ENCODE measurements around the gene KSR1.
"Not testable (repeated sequence)": the region's sequence is repeated elsewhere in the genome, so short reads cannot be mapped to it uniquely, and the experiment has no call there.

Gene KSR1

DNA sequence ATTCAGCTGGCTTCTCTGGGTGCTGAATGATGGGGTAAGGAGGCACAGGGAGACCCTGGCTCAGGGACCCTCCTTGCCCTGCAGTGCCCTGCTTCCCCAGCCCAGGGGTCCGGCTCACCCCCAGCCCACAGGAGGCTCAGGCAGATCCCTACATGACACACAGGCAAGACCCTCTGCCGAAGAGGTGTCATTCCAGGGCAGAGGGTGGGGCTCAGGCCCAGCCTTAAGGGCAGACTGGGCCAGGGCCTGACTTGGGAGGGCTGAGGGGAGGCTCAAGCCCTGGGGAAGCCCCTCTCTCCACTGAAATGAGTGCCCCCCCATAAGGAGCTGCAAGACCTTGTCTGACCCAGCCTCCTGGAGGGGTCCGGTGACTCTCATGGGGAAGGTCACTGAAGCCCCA, 30.3 kb upstream of the KSR1 start:
- no peak for DNase-seq (ENCODE audit: insufficient read length, low spot score)
- no peak for FAIRE-seq

GRCh38 chr17:27426471-27426870, 29.8 kb upstream of the KSR1 start:
- not testable (repeated sequence) for DNase-seq (ENCODE audit: insufficient read length, low spot score); FAIRE-seq

DNA sequence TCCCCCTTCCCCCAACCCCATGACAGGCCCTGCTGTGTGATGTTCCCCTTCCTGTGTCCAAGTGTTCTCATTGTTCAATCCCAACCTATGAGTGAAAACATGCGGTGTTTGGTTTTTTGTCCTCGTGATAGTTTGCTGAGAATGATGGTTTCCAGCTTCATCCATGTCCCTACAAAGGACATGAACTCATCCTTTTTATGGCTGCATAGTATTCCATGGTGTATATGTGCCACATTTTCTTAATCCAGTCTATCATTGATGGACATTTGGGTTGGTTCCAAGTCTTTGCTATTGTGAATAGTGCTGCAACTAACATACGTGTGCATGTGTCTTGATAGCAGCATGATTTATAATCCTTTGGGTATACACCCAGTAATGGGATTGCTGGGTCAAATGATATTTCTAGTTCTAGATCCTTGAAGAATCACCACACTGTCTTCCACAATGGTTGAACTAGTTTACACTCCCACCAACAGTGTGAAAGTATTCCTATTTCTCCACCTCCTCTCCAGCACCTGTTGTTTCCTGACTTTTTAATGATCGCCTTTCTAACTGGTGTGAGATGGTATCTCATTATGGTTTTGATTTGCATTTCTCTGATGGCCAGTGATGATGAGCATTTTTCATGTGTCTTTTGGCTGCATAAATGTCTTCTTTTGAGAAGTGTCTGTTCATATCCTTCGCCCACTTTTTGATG, 28.9 kb upstream of the KSR1 start:
- not testable (repeated sequence) for DNase-seq (ENCODE audit: insufficient read length, low spot score); FAIRE-seq

DNA sequence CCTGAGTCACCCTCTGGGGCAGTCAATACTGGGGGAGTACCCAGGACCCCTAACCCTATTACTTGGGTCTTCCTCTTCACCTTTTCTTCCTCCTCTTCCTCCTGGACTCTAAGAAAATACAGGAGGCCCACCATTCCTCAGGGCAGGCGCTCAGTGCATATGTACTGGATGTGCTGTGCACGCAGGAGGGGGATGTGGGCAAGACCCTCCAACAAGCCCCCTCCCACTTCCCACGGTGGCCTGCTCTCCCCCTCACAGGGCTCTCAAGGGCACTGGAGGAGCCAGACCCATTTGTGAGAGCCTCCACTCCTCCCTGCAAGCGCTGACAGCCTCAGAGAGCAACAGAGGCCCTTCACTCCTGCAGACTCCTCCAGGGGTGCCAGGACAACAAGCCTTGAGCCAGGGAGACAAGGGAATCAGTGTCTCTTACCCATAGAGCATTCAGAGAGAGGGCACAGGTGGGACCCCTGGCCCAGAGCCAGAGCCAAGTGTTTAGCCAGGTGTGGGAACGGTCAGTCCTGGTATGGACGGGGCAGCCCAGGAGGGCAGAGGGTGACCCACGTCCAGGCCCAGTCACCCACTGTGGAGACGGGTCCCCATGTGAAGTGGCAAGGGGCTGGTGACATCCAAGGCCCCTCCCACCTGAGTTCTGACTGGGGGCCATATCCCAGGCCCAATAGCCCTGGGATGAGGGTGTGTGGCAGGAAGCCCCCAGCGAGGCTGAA, 27.3 kb upstream of the KSR1 start:
- DNase-seq (ENCODE audit: insufficient read length, low spot score) (no peak), FAIRE-seq (no peak)

GRCh38 chr17:27429666-27430382, 26.4 kb upstream of the KSR1 start:
- DNase-seq (ENCODE audit: insufficient read length, low spot score) (no peak), FAIRE-seq (no peak)

- FAIRE-seq (no peak), DNase-seq (ENCODE audit: insufficient read length, low spot score) (no peak)
Observed at GRCh38 chr17:27430383-27430840, 25.8 kb upstream of the KSR1 start.

- FAIRE-seq: no peak
- no peak for DNase-seq (ENCODE audit: insufficient read length, low spot score)
Observed at GRCh38 chr17:27430882-27431491, 25.3 kb upstream of the KSR1 start.

GRCh38 chr17:27433521-27433920, 22.7 kb upstream of the KSR1 start:
- FAIRE-seq (no peak), DNase-seq (ENCODE audit: insufficient read length, low spot score) (no peak)

DNA sequence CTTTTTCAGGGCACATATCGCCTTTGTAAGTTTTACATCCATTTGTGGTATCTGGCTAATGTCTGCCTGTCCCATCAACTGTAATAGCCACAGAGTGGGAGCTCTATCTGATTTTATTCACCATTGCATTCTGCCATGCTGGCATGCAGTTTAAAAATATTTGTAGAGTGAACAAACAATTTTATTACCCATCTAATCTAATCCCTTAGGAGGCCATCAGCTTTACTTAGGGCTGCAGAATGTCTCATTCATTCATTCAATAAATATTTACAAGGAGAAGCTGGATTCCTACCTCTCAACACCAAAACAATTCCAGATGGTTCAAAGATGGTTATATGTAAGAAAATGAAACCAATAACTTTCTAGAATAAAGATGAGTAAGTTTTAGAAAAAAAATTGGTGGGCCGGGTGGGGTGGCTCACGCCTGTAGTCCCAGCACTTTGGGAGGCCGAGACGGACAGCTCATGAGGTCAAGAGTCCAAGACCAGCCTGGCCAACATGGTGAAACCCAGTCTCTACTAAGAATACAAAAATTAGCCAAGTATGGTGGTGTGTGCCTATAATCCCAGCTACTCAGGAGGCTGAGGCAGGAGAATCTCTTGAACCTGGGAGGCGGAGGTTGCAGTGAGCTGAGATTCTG, 20.7 kb upstream of the KSR1 start:
- not testable (repeated sequence) for FAIRE-seq

DNA sequence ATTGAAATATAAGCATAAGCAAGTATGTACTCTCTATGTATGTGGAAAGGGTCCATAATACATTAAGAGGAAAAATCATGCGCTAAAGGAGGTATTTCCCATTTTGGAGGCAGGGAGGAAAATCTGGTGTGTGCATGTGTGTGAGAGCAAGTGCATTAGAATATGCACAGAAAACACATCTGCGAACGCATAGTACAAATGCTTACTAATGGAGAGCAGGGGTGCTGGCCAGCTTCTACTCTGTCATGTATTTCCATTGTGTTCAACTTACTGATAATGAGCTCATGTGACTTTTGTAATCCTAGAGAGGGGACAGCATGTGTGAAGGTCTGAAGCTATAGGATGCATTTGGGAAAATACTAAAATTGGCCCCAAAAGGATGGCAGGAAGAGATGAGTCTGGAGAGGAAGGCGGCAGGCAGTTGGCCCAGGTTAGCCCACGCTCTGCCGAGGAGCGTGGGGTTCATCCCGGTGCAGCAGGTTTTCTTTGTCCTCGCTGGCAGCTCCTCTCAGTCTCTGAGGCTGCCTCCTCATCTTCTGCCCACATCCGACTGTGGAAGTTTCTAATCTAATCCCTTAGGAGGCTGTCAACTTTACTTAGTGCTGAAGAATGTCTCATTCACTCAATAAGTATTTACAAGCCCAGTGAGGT, 17.8 kb upstream of the KSR1 start:
- FAIRE-seq: no peak

More for the DNA sequence above, 20.7 kb upstream of the KSR1 start:
- not testable (repeated sequence) for DNase-seq (ENCODE audit: insufficient read length, low spot score)

DNA sequence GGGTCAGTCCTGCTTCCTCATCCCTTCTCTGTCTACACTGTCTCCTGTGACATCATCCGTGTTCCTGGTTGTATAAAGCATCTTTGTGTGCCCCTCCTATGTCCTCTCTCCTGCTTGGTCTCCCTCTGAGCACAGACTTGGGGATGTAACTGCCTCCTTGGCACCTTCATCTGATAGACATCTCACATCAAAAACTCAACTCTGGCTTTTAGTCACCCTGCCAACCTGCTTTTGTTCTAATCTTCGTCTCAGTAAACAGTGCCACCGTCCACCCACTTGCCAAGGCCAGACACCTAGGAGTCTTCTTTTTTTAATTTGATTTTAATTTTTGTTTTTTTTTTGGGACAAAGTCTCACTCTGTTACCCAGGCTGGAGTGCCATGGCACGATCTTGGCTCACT, 16.9 kb upstream of the KSR1 start:
- FAIRE-seq (no peak), DNase-seq (ENCODE audit: insufficient read length, low spot score) (no peak)

More for the DNA sequence above, 17.8 kb upstream of the KSR1 start:
- no peak for DNase-seq (ENCODE audit: insufficient read length, low spot score)

DNA sequence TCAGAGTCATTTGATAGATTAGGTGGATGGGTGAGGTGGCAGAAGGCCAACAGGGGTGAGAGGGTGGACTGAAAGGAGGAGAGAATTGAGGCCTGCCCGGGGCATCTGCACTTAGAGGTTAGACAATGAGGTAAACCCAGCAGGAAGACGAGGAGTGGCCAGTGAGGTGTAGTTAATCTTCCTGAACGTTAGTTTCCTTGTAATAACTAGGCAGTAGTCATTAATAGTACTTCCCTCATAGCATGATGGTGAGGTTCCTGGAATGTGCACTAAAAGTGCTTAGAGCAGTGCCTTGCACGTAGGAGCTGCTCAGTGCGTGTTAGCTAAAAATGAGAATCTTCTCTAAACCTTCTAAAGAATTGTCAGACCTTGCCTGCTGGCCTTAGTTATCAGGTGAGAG, 13.5 kb upstream of the KSR1 start:
- DNase-seq (ENCODE audit: insufficient read length, low spot score) (no peak), FAIRE-seq (no peak)

DNA sequence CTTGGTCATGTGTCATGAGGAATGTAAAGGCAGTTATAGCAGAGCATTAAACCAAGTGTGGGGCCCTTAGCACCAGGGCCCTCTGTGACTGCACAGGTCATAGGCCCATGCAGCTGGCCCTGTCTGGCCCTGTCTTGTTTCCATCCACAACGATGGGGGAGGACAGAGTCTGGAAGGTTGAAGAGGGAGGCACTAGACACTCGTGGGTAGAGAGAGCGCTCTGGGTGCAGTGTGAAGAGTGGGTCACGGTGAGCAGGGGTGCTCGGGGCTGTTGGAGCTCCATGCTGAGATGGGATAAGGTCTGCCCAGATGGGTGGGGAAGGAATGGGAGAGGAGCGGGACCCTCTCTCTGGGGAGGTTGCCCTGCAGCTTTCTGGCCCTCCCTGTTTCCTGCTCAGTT, 12.8 kb upstream of the KSR1 start:
- FAIRE-seq: no peak
- DNase-seq (ENCODE audit: insufficient read length, low spot score): no peak

DNA sequence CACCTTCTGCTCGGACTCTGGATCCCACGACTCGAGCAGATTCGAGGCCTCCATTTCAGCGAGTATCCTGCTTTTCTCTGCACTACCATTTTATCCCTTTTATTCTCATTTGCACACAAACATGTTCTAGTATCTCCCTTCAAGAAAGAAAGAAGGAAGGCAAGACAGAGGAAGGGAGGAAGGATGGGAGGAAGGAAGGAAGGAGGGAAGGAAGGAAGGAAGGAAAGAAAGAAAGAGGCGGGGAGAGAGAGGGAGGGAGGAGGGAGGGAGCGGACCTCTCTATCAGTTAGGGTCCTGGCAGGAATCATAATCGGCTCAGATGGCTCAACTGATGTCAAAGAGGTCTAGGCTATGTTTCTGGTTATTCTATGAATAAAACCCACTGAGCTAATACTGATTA, 10.3 kb upstream of the KSR1 start:
- DNase-seq (ENCODE audit: insufficient read length, low spot score): no peak
- FAIRE-seq: no peak

- FAIRE-seq: no peak
Observed at GRCh38 chr17:27446569-27447301, 9.5 kb upstream of the KSR1 start.

DNA sequence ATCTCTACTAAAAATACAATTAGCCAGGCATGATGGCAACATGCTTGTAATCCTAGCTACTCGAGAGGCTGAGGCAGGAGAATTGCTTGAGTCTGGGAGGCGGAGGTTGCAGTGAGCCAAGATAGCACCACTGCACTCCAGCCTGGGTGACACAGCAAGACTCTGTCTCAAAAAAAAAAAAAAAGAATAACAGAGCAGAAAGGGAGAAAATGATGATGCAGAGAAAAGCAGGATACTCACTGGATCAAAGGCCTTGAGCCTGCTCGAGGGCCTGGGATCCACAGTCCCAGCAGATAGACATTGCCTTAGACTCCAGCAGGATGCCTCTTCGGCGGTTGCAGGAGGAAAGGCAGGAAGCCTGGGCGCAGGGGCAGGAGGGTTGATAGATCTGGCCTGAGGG, 7.7 kb upstream of the KSR1 start:
- FAIRE-seq; DNase-seq (ENCODE audit: insufficient read length, low spot score): not testable (repeated sequence)

More at GRCh38 chr17:27446569-27447301, 9.5 kb upstream of the KSR1 start:
- DNase-seq (ENCODE audit: insufficient read length, low spot score): no peak

DNA sequence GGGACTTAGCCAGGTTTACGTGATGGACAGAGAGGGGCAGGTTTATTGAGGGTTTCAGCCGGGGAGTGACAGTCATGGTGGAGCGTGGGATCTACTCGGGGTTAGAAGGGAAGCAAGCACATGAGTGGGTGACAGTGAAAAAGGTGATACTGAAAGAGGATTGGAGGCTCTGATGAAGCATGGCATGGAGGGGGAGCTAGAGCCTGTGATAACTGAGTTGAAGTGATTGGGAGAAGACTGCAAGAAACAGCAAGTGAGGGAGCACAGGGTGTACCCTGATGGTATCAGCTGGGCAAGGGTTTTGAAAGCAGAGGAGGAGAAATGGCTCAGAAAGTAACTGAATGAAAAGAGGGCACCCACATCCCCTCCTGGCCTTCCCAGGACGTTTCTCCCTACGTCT, 6.7 kb upstream of the KSR1 start:
- no peak for DNase-seq (ENCODE audit: insufficient read length, low spot score)
- no peak for FAIRE-seq

DNA sequence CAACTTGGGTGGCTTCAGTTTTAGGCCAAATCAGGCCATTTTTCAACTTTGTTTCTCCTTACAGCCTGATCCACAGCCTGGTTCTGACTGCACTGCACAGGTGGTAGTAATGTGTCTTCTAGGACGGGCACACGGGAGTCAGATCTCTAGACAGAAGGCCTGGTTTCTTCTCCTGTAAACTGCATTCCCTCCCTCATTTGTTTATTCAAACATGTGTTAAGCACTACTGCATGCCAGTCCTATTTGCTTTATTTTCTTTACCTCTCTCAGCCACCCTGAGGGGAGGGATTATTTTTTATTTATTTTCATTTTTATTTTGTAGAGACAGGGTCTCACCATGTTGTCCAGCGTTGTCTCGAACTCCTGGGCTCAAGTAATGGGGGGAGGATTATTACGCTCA, 6.3 kb upstream of the KSR1 start:
- no peak for FAIRE-seq
- no peak for DNase-seq (ENCODE audit: insufficient read length, low spot score)

DNA sequence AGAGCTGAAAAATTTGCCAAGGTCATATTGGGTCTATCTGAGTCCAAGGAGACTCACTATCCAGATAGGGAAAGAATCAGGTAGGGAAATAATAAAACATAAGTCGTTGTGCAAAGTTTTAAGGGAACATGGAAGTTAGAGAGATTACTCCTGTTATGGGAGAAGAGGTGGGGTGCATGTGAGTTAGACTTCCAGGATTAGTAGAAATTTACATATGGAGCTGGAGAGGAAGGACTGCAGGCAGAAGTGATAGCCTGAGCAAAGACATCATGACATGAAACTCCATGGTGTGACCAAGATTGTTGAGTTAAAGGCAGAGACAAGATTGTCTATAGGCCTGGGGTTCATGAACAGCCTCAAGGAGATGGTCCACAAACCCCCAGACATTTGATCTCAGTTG, 5.8 kb upstream of the KSR1 start:
- FAIRE-seq (no peak), DNase-seq (ENCODE audit: insufficient read length, low spot score) (no peak)

Measured in GM19239 (cell line).